ENCODE data around the gene CCDC90B.

DNA sequence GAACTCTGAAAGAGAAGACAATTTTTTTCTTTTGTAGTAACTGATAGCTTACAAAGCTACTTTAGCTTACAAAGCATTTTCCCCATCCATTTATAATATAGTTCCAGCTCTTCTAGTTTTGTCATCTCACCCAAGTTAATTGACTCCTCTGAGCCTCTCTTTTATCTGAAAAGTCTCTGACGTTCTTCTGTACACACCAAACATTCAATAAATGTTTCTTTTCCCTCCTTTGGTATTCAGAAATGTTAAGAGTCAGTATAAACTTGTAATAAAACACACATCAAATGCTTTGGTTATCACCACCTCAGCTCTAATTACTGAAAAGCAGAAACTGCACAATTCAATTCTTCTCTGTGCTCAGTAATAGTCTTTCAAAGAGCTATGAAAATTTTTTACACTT lies 5.9 kb downstream of the CCDC90B start:
- TF ChIP-seq ZNF274 (IDR thresholded peaks at IDR 0.05; ENCODE audit: low read depth, low read length), result no peak
- no peak for TF ChIP-seq YY1 (IDR thresholded peaks at IDR 0.05; ENCODE audit: insufficient read depth, insufficient read length)
- TF ChIP-seq SUZ12 (IDR thresholded peaks at IDR 0.05; ENCODE audit: extremely low read depth, insufficient read depth, insufficient read length), result no peak
